GM21447 (cell line): ENCODE data around the gene AGFG1.

Experiments
- ATAC-seq: cut with Tn5 transposase; IDR thresholded peaks from one replicate; pipeline ENCODE4 v1.9.1; 2021; ENCODE audit not compliant: unreplicated experiment

Gene AGFG1

GRCh38 chr2:227602358-227602757, 130.4 kb downstream of the AGFG1 start:
- ATAC-seq = no peak

GRCh38 chr2:227606476-227606875, 134.5 kb downstream of the AGFG1 start:
- no peak for ATAC-seq

DNA sequence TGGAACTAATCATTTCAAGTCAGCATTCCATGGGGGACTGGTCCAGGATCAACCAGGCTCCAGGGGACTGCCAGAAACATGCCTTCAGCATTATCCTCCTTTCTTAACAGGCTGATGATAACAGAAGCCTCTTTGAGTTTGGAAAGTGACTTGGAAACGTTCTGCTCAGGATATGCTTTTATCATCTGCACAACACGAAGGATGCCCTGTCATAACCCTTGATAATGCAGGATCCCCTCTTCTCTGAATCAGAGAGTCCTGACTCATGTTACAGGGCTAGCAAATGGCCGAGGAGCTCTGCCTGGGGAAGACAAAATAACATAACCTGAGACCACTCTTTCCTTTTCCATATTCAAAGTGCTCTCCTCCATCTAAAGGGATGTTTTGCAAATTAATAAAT, 136.0 kb downstream of the AGFG1 start:
- ATAC-seq = no peak

DNA sequence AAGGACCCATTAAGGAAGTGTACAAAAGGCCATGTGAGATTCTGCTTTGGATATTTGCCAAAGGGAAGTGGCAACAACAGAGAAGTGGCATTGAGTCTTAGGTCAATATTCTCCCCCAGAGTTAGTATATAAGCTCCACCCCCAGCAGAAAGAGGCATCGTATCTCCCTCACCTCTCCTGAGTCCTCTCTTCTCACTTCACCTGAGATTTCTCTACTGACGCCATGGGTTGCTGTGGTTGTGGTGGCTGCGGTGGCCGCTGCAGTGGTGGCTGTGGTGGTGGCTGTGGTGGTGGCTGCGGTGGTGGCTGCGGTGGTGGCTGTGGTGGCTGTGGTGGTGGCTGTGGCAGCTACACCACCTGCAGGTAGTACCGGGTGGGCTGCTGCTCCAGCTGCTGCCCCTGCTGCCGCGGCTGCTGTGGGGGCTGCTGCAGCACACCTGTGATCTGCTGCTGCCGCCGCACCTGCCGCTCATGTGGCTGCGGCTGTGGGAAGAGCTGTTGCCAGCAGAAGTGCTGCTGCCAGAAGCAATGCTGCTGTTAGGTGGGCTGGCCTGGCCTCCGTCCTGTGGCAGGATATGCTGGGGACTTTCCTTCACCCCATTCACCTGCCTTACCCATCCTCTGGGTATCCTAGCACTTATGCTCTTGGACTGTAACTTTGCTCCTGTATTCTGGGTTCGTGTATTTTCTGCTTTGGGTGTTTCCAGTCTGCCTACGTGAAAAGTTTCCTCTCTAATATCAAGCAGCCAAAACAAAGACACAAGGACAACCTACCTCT, 136.8 kb downstream of the AGFG1 start:
- ATAC-seq = peak; percentile 79

- ATAC-seq = no peak
Observed at GRCh38 chr2:227610123-227610522, 138.2 kb downstream of the AGFG1 start.
